GM19023 (cell line): ENCODE results near the gene UQCR11.

Source experiments
- ATAC-seq: cut with Tn5 transposase; IDR thresholded peaks from one replicate; pipeline ENCODE4 v1.9.1; 2021; ENCODE audit warnings: mild to moderate bottlenecking, moderate library complexity; ENCODE audit not compliant: unreplicated experiment

UQCR11 gene

DNA sequence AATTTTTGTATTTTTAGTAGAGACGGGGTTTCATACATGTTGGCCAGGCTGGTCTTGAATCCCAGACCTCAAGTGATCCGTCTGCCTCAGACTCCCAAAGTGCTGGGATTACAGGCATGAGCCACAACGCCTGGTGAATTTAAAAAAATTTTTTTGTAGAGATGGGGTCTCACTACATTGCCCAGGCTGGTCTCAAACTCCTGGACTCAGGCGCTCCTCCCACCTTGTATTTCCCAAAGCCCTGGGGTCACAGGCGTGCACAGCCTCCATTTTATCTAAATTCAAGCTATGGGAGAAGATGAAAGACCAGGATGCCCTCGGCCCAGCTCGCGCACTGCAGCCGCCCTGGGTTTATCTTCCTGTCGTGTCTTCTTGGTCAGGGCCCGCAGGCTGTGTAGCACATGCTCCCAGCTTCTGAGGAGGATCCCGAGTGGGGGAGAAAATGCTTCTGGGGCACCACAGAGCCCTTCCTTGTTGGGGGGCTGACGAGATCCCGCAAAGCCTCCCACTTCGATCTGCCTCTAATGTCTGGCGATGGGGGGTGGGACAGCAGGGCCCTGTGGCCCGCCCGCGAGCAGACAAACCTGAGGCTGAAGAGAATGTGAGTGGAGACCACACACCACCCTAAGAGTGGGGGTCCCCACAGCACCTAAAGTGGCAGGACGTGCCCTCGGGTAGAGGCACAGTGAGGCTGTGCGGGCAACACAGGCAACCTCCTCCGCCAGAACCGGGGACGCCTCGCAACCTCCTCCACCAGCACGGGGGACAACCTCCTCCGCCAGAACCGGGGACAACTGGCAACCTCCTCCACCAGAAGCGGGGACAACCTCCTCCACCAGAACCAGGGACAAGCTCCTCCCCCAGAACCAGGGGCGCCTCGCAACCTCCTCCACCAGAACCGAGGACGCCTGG lies 31.3 kb upstream of the UQCR11 start:
- ATAC-seq, result no peak

GRCh38 chr19:1634938-1635243 lies 29.6 kb upstream of the UQCR11 start:
- no peak for ATAC-seq

DNA sequence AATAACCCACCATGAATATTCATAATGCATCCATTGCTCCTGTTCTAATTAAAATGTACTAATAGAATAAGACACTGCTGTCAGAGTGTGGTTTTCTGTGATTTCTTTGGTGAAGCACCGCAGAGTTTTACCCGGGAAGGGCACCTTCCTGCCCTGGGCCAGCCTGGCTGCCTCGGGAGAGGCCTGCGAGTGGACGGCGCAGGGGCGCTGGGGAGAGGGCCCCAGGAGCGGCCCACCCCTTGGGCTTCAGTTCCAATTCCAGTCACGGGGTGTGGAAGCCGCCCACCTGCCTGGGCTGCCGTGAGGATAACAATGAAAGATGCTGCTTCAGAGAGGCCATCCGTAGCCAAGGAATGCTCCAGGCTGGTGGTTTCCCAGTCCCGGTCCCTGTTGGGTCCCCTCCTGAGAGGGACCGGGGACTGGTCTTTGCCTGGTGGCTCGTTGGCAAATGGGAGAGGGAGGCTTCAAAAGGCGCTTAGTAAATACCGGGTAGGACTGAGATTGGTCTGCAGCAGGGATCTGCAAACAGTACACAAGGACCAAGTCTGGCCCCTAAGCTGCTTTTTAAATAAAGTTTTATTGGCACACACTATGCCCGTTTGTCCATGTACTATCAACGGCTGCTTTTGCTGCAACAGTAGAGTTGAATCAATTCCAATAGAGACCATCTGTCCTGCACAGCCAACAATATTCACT lies 29.1 kb upstream of the UQCR11 start:
- ATAC-seq, result no peak

DNA sequence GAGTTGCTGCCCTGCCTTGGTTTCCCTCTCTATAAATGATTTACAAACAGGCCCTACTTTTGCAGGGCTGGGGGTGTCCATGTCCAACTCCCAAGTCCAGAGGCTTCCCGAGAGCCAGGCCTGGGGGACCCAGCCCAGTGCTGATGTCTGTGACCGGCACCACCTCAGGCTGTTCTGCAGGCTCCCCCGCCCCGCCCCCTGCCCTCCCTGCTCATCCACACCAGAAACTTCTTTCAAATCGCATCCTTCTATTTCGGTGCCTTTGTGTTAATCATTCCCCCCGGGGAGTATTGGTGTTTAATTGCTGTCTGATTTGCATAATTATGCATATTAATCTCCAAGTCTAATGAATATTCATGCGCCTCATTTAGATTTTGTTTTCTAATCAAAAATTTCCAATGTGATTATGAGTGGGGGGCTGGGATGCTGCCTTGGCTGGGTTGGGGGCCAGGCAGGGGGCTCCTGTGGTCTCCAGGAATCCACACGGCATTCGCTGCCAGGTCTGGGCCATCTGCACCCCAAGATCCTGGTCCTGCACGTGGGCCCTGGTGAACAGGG lies 28.1 kb upstream of the UQCR11 start:
- ATAC-seq, result no peak

DNA sequence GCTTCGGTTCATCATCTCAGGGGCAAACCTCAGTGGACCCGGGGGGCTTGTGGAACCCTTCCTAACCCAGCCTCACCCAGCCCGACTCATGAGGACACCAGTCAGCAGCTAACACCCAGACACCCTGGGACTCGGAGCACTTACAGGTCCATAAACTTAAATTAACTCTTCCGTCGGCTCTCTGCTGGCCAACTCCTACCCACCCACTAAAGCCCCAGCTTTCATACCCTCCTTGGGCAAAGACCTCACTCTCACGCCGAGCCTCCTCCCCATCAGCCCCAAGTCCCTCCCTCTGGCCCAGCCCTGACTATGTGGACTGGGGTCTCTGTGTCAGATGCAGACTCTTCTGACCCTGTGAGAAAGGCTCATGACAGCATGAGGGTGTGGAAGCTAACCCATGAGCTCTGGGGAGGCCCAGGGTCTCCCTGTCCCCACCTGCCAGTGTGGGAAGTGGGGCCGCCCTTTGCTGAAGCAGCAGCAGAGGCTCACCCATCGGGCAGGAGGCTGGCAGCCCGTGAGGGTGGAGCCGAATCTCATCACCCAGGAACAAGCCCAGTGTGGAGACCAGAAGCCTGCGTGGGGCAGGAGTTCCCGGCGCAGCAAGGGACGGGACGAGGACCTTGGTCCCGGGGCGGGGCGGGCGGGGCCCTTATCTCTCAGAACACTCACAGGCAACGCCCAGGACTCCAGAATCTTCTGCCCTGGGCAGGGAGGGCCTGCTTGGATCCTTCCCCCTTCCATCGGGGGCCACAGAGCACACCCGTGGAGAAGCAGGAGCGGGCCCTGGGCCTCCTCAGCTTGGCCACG lies 27.4 kb upstream of the UQCR11 start:
- ATAC-seq, result no peak

- no peak for ATAC-seq
Observed at GRCh38 chr19:1631557-1632100, 26.4 kb upstream of the UQCR11 start.

- no peak for ATAC-seq
Observed at GRCh38 chr19:1630811-1631210, 25.5 kb upstream of the UQCR11 start.

DNA sequence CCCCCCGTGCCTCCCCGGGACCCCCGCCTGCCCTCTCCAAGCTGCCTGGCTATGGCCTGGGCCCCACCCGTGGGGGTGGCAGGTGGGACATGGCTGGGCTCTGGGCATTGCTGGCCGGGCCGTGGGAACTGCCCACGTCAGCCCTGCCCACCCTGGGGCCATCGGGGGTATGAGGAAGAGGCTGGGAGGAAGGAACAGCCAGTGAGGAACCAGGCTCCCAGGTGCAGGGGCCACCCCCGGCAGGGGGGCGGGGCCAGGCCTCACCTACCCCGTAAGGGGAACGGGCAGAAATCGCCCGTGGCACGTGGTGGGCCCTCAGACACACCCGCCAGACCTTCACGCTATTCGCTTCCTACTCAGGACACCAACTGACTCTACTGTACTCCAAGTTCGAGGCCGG lies 24.8 kb upstream of the UQCR11 start:
- ATAC-seq, result no peak

DNA sequence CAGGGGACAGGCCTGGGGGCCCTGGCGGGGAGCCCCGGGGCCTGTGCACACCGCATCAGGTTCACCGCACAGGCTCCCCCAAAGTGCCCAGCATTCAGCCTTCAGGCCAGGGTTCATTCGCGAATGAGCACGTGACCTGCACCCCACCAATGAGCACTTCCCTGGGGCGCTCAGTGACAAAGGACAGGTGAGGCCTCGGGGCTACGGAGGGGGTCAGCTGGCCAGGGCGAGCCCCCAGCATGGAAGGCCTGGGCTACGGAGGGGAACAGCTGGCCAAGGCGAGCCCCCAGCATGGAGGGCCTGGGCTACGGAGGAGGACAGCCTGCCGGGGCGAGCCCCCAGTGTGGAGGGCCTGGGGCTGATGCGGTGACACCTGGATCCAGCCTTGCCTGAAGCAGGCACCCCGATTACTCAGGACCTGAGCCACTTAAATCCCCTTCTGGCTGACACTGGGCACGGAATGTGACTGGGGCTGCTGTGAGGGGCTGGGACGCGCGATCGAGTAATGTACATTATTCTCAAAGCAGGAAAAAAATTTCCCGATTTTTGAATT lies 24.1 kb upstream of the UQCR11 start:
- ATAC-seq, result no peak

GRCh38 chr19:1627194-1627593 lies 21.9 kb upstream of the UQCR11 start:
- no peak for ATAC-seq

- ATAC-seq, result no peak
Observed at GRCh38 chr19:1626417-1627010, 21.3 kb upstream of the UQCR11 start.

GRCh38 chr19:1624458-1624857 lies 19.2 kb upstream of the UQCR11 start:
- no peak for ATAC-seq

- no peak for ATAC-seq
Observed at GRCh38 chr19:1622541-1622940, 17.3 kb upstream of the UQCR11 start.

GRCh38 chr19:1622007-1622406 lies 16.7 kb upstream of the UQCR11 start:
- no peak for ATAC-seq

DNA sequence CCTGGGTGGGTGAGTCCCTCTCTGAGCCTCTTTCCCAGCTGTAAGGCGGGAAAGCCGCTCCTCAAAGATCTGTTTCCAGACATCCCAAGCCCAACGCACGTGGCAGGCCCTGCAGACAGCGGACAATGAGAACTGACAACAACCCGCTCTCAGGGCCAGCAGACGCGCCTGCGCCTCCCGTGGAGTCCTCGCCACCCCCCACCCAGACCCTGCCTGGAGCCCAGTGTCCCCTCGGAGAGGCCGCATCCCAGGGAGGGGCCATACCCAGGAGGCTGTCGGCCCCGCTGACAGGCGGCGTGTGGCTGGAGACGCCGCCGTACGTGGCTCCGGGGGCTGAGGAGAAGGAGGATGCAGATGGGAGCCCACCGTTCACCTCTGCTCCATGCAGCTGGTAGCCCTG lies 16.3 kb upstream of the UQCR11 start:
- ATAC-seq, result no peak

- no peak for ATAC-seq
Observed at GRCh38 chr19:1621021-1621420, 15.8 kb upstream of the UQCR11 start.

- ATAC-seq, result no peak
Observed at GRCh38 chr19:1620502-1620901, 15.2 kb upstream of the UQCR11 start.

DNA sequence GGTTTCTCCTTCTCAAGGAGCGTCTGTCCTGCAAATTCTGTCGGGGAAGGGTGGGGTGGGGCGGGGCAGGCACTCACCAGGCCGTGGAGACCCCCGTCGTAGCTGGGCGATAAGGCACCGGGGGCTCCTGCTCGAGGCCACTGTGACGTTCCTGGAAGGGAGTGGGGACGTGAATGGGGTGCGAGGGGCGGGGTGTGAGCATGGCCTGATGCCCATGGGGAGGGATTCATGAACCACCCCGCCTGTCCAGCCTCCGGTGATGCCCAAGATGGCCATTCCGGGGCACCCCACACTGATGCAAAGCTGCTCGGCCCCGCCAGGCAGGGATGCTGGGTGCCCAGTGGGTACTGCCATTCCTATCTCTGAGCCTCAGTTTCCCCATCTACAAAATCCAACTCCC lies 14.4 kb upstream of the UQCR11 start:
- ATAC-seq, result no peak

DNA sequence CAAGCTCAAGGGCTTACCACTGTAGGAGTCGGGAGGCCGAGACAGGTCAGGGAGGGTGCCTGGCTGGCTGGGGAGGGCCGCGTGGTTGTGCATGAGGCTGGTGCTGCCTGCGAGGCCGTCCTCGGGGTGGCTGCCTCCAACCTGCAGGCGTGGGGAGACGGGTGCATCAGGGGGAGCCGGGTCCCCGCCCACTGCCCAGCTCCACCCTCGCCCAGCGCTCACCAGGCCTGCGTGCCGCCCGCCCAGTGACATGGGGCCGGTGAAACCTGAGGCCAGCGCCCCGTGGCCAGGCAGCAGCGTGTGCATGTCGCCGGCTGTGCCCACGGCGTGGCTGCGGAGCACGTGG lies 13.8 kb upstream of the UQCR11 start:
- ATAC-seq, result no peak
